H9 (cell line): Measurements from ENCODE around the gene AGPAT1. TPM values are rescaled to one million over a fixed set of nuclear protein-coding genes. Genes with fewer than 3 reads are reported as not detected.

Source experiments
- DNase-seq: peaks from one replicate; pipeline ENCODE4 v3.0.0-alpha.2; 2017
- H2AFZ ChIP-seq: one replicate; pipeline ENCODE4 v1.6.1; 2013; ENCODE audit warnings: mild to moderate bottlenecking, low read length, control low read depth, moderate library complexity
- H2AK5ac ChIP-seq: 2 replicates; pipeline ENCODE4 v1.6.1; 2013; ENCODE audit warnings: low read length, control low read depth, mixed read lengths; ENCODE audit not compliant: insufficient read length
- H2BK120ac ChIP-seq: one replicate; pipeline ENCODE4 v1.6.1; 2013; ENCODE audit warnings: low read depth, mild to moderate bottlenecking, low read length, control low read depth, inconsistent platforms; ENCODE audit not compliant: poor library complexity, severe bottlenecking
- H2BK12ac ChIP-seq: 2 replicates; pipeline ENCODE4 v1.6.1; 2013; ENCODE audit warnings: low read length, control low read depth, mixed read lengths, low read depth; ENCODE audit not compliant: insufficient read length
- H2BK15ac ChIP-seq: 2 replicates; pipeline ENCODE4 v1.6.1; 2013; ENCODE audit warnings: low read depth, low read length, control low read depth
- H2BK20ac ChIP-seq: one replicate; pipeline ENCODE4 v1.6.1; 2013; ENCODE audit warnings: low read depth, mild to moderate bottlenecking, low read length, control low read depth, inconsistent platforms; ENCODE audit not compliant: poor library complexity, severe bottlenecking
- H2BK5ac ChIP-seq: 2 replicates; pipeline ENCODE4 v1.6.1; 2013; ENCODE audit warnings: low read length, control low read depth, mixed read lengths; ENCODE audit not compliant: insufficient read length
- H3K14ac ChIP-seq: 2 replicates; pipeline ENCODE4 v1.6.1; 2013; ENCODE audit warnings: low read length, control low read depth; ENCODE audit not compliant: insufficient read depth
- H3K18ac ChIP-seq: 2 replicates; pipeline ENCODE4 v1.6.1; 2013; ENCODE audit warnings: low read depth, mild to moderate bottlenecking, mixed read lengths, low read length, control low read depth; ENCODE audit not compliant: insufficient read length
- H3K23ac ChIP-seq: 2 replicates; pipeline ENCODE4 v1.6.1; 2013; ENCODE audit warnings: low read length, control low read depth, mixed read lengths, low read depth; ENCODE audit not compliant: insufficient read length
- H3K23me2 ChIP-seq: 2 replicates; pipeline ENCODE4 v1.6.1; 2013; ENCODE audit warnings: low read depth, mild to moderate bottlenecking, mixed read lengths, low read length, control low read depth; ENCODE audit not compliant: insufficient read length, poor library complexity, severe bottlenecking
- H3K27ac ChIP-seq: 2 replicates; pipeline ENCODE4 v1.5.1; 2013; ENCODE audit warnings: low read length, control low read depth, mixed read lengths, low read depth; ENCODE audit not compliant: insufficient read length
- H3K27me3 ChIP-seq: 2 replicates; pipeline ENCODE4 v1.6.1; 2013; ENCODE audit warnings: low read length, control low read depth, inconsistent platforms; ENCODE audit not compliant: insufficient read depth
- H3K4ac ChIP-seq: 2 replicates; pipeline ENCODE4 v1.6.1; 2013; ENCODE audit warnings: low read depth, mild to moderate bottlenecking, control low read depth, inconsistent platforms, low read length, moderate library complexity
- H3K4me1 ChIP-seq: 2 replicates; pipeline ENCODE4 v1.6.1; 2013; ENCODE audit warnings: low read length, control low read depth, inconsistent platforms; ENCODE audit not compliant: insufficient read depth
- H3K4me2 ChIP-seq: 2 replicates; pipeline ENCODE4 v1.6.1; 2013; ENCODE audit warnings: low read length, control low read depth, mixed read lengths; ENCODE audit not compliant: insufficient read length, insufficient read depth
- H3K56ac ChIP-seq: 2 replicates; pipeline ENCODE4 v1.6.1; 2013; ENCODE audit warnings: low read depth, mild to moderate bottlenecking, mixed read lengths, low read length, control low read depth; ENCODE audit not compliant: insufficient read length
- H3K79me1 ChIP-seq: 2 replicates; pipeline ENCODE4 v1.6.1; 2013; ENCODE audit warnings: low read depth, mild to moderate bottlenecking, moderate library complexity, low read length, control low read depth, inconsistent platforms; ENCODE audit not compliant: insufficient read depth, poor library complexity, severe bottlenecking
- H3K79me2 ChIP-seq: 2 replicates; pipeline ENCODE4 v1.6.1; 2013; ENCODE audit warnings: low read length, control low read depth, inconsistent platforms; ENCODE audit not compliant: insufficient read depth
- H3K9ac ChIP-seq: 2 replicates; pipeline ENCODE4 v1.6.1; 2013; ENCODE audit warnings: low read length, control low read depth, mixed read lengths; ENCODE audit not compliant: insufficient read length; ENCODE audit errors: extremely low read depth
- H3K9me3 ChIP-seq: one replicate; pipeline ENCODE4 v1.6.1; 2013; ENCODE audit warnings: low read depth, low read length, inconsistent platforms; ENCODE audit not compliant: control insufficient read depth
- H3T11ph ChIP-seq: one replicate; pipeline ENCODE4 v1.6.1; 2013; ENCODE audit warnings: mild to moderate bottlenecking, low read length, control low read depth, inconsistent platforms
- H4K20me1 ChIP-seq: one replicate; pipeline ENCODE4 v1.6.1; 2013; ENCODE audit not compliant: control insufficient read depth, insufficient read length, insufficient read depth
- H4K5ac ChIP-seq: 2 replicates; pipeline ENCODE4 v1.6.1; 2013; ENCODE audit warnings: low read depth, mild to moderate bottlenecking, mixed read lengths, low read length, control low read depth; ENCODE audit not compliant: insufficient read length
- H4K8ac ChIP-seq: replicated peaks from 2 replicates; pipeline ENCODE4 v1.6.1; 2013; ENCODE audit warnings: low read length, control low read depth, mixed read lengths, low read depth; ENCODE audit not compliant: insufficient read length
- H4K91ac ChIP-seq: 2 replicates; pipeline ENCODE4 v1.6.1; 2013; ENCODE audit warnings: low read depth, mild to moderate bottlenecking, moderate library complexity, mixed read lengths, low read length, control low read depth; ENCODE audit not compliant: insufficient read length
- H3K27ac Mint-ChIP-seq, 3 experiments: 2 replicates in 2 of 3; 3 replicates in 1 of 3; pipeline ENCODE4 v1.8.0; 2020 to 2021; ENCODE audit warnings: mixed read lengths in 3 of 3, mild to moderate bottlenecking in 1 of 3, moderate library complexity in 1 of 3
- H3K27me3 Mint-ChIP-seq: 2 replicates; pipeline ENCODE4 v1.8.0; 2021; ENCODE audit warnings: low read depth, mild to moderate bottlenecking, moderate library complexity, mixed read lengths
- H3K36me3 Mint-ChIP-seq, 3 experiments: 2 replicates in 2 of 3; 3 replicates in 1 of 3; pipeline ENCODE4 v1.8.0; 2020 to 2021; ENCODE audit warnings: low read depth in 3 of 3, mixed read lengths in 3 of 3; ENCODE audit not compliant: insufficient read depth in 1 of 3
- H3K4me1 Mint-ChIP-seq, 2 experiments: 2 replicates each; pipeline ENCODE4 v1.8.0; 2020; ENCODE audit warnings: mixed read lengths in 2 of 2
- H3K4me3 Mint-ChIP-seq, 2 experiments: 2 replicates in 1 of 2; 3 replicates in 1 of 2; pipeline ENCODE4 v1.8.0; 2020 to 2021; ENCODE audit warnings: mild to moderate bottlenecking in 2 of 2, mixed read lengths in 2 of 2, moderate library complexity in 1 of 2
- H3K9me3 Mint-ChIP-seq, 2 experiments: 2 replicates in 1 of 2; 3 replicates in 1 of 2; pipeline ENCODE4 v1.8.0; 2020; ENCODE audit warnings: mild to moderate bottlenecking in 2 of 2, mixed read lengths in 2 of 2, moderate library complexity in 1 of 2
- CTCF ChIP-seq: fragments of 200-600 bp; sonication (generic); conservative IDR thresholded peaks from 3 replicates; pipeline ENCODE4 v1.8.0; 2021; ENCODE audit warnings: antibody characterized with exemption, mild to moderate bottlenecking
- WGBS: extraction: QIAGEN DNeasy Blood & Tissue Kit; methylation state at CpG from one replicate; pipeline ENCODE4 v1.1.7; 2013; ENCODE audit warnings: missing lambda C conversion rate, low lambda C conversion rate, mixed read lengths; ENCODE audit not compliant: insufficient read length; ENCODE audit errors: extremely low coverage; 5-methylcytosine and 5-hydroxymethylcytosine counted together
- total RNA-seq: library from RNA; stranded (reverse); gene quantifications from 2 replicates; pipeline ENCODE4 v1.2.1, GENCODE V29; 2021

Gene AGPAT1
- total RNA-seq, 1 experiment from 2014 or later: 89.5 TPM

GRCh38 chr6:32215617-32216016 lies 39.7 kb upstream of the AGPAT1 start:
- H3K36me3 Mint-ChIP-seq: peaks cover 0 to 1% (median 0%) of the 10 kb centered on the region in 3 experiments; a peak in 1 of 7 replicates
- H3K27me3 Mint-ChIP-seq: peaks cover 9% of the 10 kb centered on the region

More at GRCh38 chr6:32215617-32216016, 39.7 kb upstream of the AGPAT1 start:
- no peak for DNase-seq
- Mint-ChIP-seq H3K27ac (no peak overlapping the region; a peak in 1 of 7 replicates), H3K4me3 (no peak overlapping the region), H3K9me3 (no peaks in the 10 kb centered on the region; a peak in 1 of 5 replicates), H3K4me1 (no peaks in the 10 kb centered on the region)
- Histone ChIP-seq H2BK120ac (no peak overlapping the region), H3K79me2 (no peaks in the 10 kb centered on the region), H3K14ac (no peak overlapping the region), H3K9me3 (no peaks in the 10 kb centered on the region), H4K8ac (no peak overlapping the region), H3K9ac (no peak overlapping the region), H3T11ph (no peak overlapping the region), H3K4ac (no peak overlapping the region), H4K20me1 (no peaks in the 10 kb centered on the region), H2BK12ac (no peak overlapping the region), H3K27ac (no peak overlapping the region), H3K23ac (no peak overlapping the region), H3K79me1 (no peaks in the 10 kb centered on the region), H2BK15ac (no peak overlapping the region), H2BK20ac (no peak overlapping the region), H3K4me1 (no peaks in the 10 kb centered on the region), H2BK5ac (no peak overlapping the region), H3K27me3 (no peaks in the 10 kb centered on the region), H3K56ac (no peak overlapping the region), H3K4me2 (no peak overlapping the region), H2AK5ac (no peak overlapping the region), H3K18ac (no peak overlapping the region), H4K91ac (no peak overlapping the region), H4K5ac (no peak overlapping the region), H3K23me2 (peaks cover 3% of the 10 kb centered on the region), H2AFZ (no peak overlapping the region)
- no peak for TF ChIP-seq CTCF
- no CpG with 5 or more reads among the region's 4 CpGs for WGBS
